ENCODE data around the gene MCU. TPM values are rescaled to one million over a fixed set of nuclear protein-coding genes. Genes with fewer than 3 reads are reported as not detected.
"Not testable (repeated sequence)": the region's sequence is repeated elsewhere in the genome, so short reads cannot be mapped to it uniquely, and the experiment has no call there.

MCU gene
- total and polyA plus RNA-seq, 10 of the 15 experiments (the other 5 are each of a cell fraction or from before 2014, with no cell fraction given), result 5.1 to 49.1 (median 17.9) TPM

- ChIA-PET CTCF (interaction anchor here (1.0 kb wide), 2 partner anchors 9 to 14 kb away, joined by 3 read pairs; no protein-coding TSS in a partner anchor), SMC1A (ENCODE audit: uncharacterized antibody, unreplicated experiment) (no interaction called here), POLR2A (no interaction called here), RAD21 (ENCODE audit: unreplicated experiment) (no interaction called here)
- Histone ChIP-seq H3K27me3 (replicated peaks in 1 of 2; ENCODE audit: control insufficient read depth in 2 of 2, insufficient read depth in 2 of 2, low read length in 1 of 2) (no peaks in the 10 kb centered on the region), H3K4me3 (no peak overlapping the region), H3K9ac (ENCODE audit: control insufficient read depth, insufficient read depth, low read length) (no peak overlapping the region), H3K79me2 (ENCODE audit: control insufficient read depth, insufficient read depth, low read length) (no peaks in the 10 kb centered on the region), H4K20me1 (ENCODE audit: control insufficient read depth, insufficient read depth) (no peaks in the 10 kb centered on the region), H3K4me1 (ENCODE audit: control insufficient read depth, insufficient read depth, low read length) (no peaks in the 10 kb centered on the region), H3K9me3 (replicated peaks; ENCODE audit: control insufficient read depth, insufficient read depth, low read length) (no peaks in the 10 kb centered on the region), H3K27ac (ENCODE audit: control insufficient read depth, insufficient read depth) (no peak overlapping the region), H3K36me3 (ENCODE audit: control insufficient read depth in 2 of 2, insufficient read depth in 2 of 2, low read length in 1 of 2) (no peaks in the 10 kb centered on the region), H2AFZ (ENCODE audit: control insufficient read depth, low read depth, low read length) (no peak overlapping the region), H3K4me2 (ENCODE audit: control insufficient read depth, insufficient read depth) (no peak overlapping the region)
- no TSS peak for BruUV-seq (replicated peaks)
- in situ Hi-C loops (cut with MboI), result no loop called here
- intact Hi-C loops (cut with micrococcal nuclease; ENCODE audit: unreplicated experiment), result no loop called here
- no peak for TF ChIP-seq MLLT1 (IDR thresholded peaks at IDR 0.05)
- no peak for TF ChIP-seq ZBED1 (IDR thresholded peaks at IDR 0.05; ENCODE audit: borderline replicate concordance)
- no peak for TF ChIP-seq STAT1 (conservative IDR thresholded peaks at IDR 0.05)
- no peak for TF ChIP-seq RELB (IDR thresholded peaks at IDR 0.05; ENCODE audit: low read depth)
- no peak for TF ChIP-seq ZNF687 (IDR thresholded peaks at IDR 0.05)
- no peak for TF ChIP-seq LARP7 (IDR thresholded peaks at IDR 0.05)
- no peak for TF ChIP-seq TARDBP (IDR thresholded peaks at IDR 0.05; ENCODE audit: borderline replicate concordance)
- TF ChIP-seq CHD4 (IDR thresholded peaks at IDR 0.05), result no peak
- TF ChIP-seq USF1 (IDR thresholded peaks at IDR 0.05; ENCODE audit: borderline replicate concordance, extremely low read length, insufficient read depth, low read depth, low read length), result no peak
- TF ChIP-seq STAT3 (IDR thresholded peaks at IDR 0.05; ENCODE audit: low read depth, low read length), result no peak
- no peak for TF ChIP-seq EGR1 (IDR thresholded peaks at IDR 0.05; ENCODE audit: borderline replicate concordance in 1 of 2, low read depth in 2 of 2, low read length in 2 of 2)
- 68% methylated on average over 7 of the region's 7 CpGs for WGBS (ENCODE audit: insufficient coverage, insufficient replicate concordance, low lambda C conversion rate, missing lambda C conversion rate)
- no peak for DNase-seq (ENCODE audit: low read depth, low spot score)
- no peak for ATAC-seq
- FAIRE-seq, result no peak
Measured at GRCh38 chr10:72913287-72913686, 221.3 kb downstream of the MCU start.

GRCh38 chr10:72917201-72917600, 225.3 kb downstream of the MCU start:
- H3K4me1 ChIP-seq (ENCODE audit: control insufficient read depth, insufficient read depth, low read length); H3K27me3 ChIP-seq (replicated peaks in 1 of 2; ENCODE audit: control insufficient read depth in 2 of 2, insufficient read depth in 2 of 2, low read length in 1 of 2); ATAC-seq; H3K36me3 ChIP-seq (ENCODE audit: control insufficient read depth in 2 of 2, insufficient read depth in 2 of 2, low read length in 1 of 2); intact Hi-C loops (cut with micrococcal nuclease; ENCODE audit: unreplicated experiment); POLR2A ChIA-PET; CTCF ChIA-PET; H3K9ac ChIP-seq (ENCODE audit: control insufficient read depth, insufficient read depth, low read length); DNase-seq (ENCODE audit: low read depth, low spot score); SMC1A ChIA-PET (ENCODE audit: uncharacterized antibody, unreplicated experiment); BruUV-seq (replicated peaks); H2AFZ ChIP-seq (ENCODE audit: control insufficient read depth, low read depth, low read length); in situ Hi-C loops (cut with MboI); H3K9me3 ChIP-seq (replicated peaks; ENCODE audit: control insufficient read depth, insufficient read depth, low read length); RAD21 ChIA-PET (ENCODE audit: unreplicated experiment); H3K79me2 ChIP-seq (ENCODE audit: control insufficient read depth, insufficient read depth, low read length); H3K4me2 ChIP-seq (ENCODE audit: control insufficient read depth, insufficient read depth); H4K20me1 ChIP-seq (ENCODE audit: control insufficient read depth, insufficient read depth); H3K27ac ChIP-seq (ENCODE audit: control insufficient read depth, insufficient read depth); H3K4me3 ChIP-seq; FAIRE-seq: not testable (repeated sequence)
- 88% methylated on average over 3 of the region's 3 CpGs for WGBS (ENCODE audit: insufficient coverage, insufficient replicate concordance, low lambda C conversion rate, missing lambda C conversion rate)

All from GM12878 (cell line).